Neural cell (in vitro differentiated cells): Measurements from ENCODE around the gene TAGLN2.

Experiments
- CTCF ChIP-seq: fragments of 450-650 bp; IDR thresholded peaks from 2 replicates; pipeline ENCODE4 v1.5.1; 2014; ENCODE audit warnings: antibody characterized with exemption, mild to moderate bottlenecking, moderate library complexity; ENCODE audit not compliant: poor library complexity, severe bottlenecking
- EZH2 ChIP-seq: fragments of 200-600, 300-800 bp; shearing (Covaris generic), sonication (generic); IDR thresholded peaks from 2 replicates; pipeline ENCODE4 v1.6.1; 2014; ENCODE audit warnings: antibody characterized with exemption, low read length, borderline replicate concordance, mild to moderate bottlenecking; ENCODE audit not compliant: insufficient read depth, poor library complexity, severe bottlenecking
- MXI1 ChIP-seq: fragments of 450-650 bp; conservative IDR thresholded peaks from 2 replicates; pipeline ENCODE4 v1.6.1; 2014; ENCODE audit warnings: antibody characterized with exemption, mild to moderate bottlenecking; ENCODE audit not compliant: poor library complexity, severe bottlenecking
- REST ChIP-seq: IDR thresholded peaks from 2 replicates; pipeline ENCODE4 v1.6.1; 2012; ENCODE audit warnings: borderline replicate concordance
- SMC3 ChIP-seq: fragments of 450-650 bp; conservative IDR thresholded peaks from 2 replicates; pipeline ENCODE4 v1.6.1; 2014; ENCODE audit warnings: antibody characterized with exemption, mild to moderate bottlenecking, moderate library complexity; ENCODE audit not compliant: poor library complexity
- TAF1 ChIP-seq: IDR thresholded peaks from 2 replicates; pipeline ENCODE4 v1.6.1; 2012; ENCODE audit warnings: low read depth

- TF ChIP-seq TAF1 (no peak), SMC3 (no peak), CTCF (no peak), REST (no peak), MXI1 (no peak), EZH2 (no peak)
Measured at GRCh38 chr1:159911326-159912070, 13.8 kb downstream of the TAGLN2 start.
